CD4-positive, alpha-beta T cell (primary cell): ENCODE data around the gene UNC79. TPM values are rescaled to one million over a fixed set of nuclear protein-coding genes. Genes with fewer than 3 reads are reported as not detected.

Experiments
- ATAC-seq: fragments of 200-7000 bp; cut with Tn5 transposase; one replicate; pipeline ENCODE4 v1.10.0; 2022; ENCODE audit warnings: mild to moderate bottlenecking; ENCODE audit not compliant: poor library complexity
- CTCF ChIA-PET: fragments of 350-600 bp; sonication (Branson Sonifier 250); formaldehyde crosslinking; loops from one replicate; lab custom pipeline; 2021; ENCODE audit warnings: antibody characterized with exemption, inconsistent platforms; lab: Charles Lee
- POLR2A ChIA-PET: fragments of 350-600 bp; sonication (Branson Sonifier 250); formaldehyde crosslinking; loops from one replicate; lab custom pipeline; 2021; ENCODE audit warnings: antibody characterized with exemption, inconsistent platforms; lab: Charles Lee
- DNase-seq, 14 experiments: peaks; one replicate each; pipeline ENCODE4 v3.0.0-alpha.2; 2013 to 2020; ENCODE audit warnings: mixed read lengths in 2 of 14
- H3K27ac ChIP-seq, 2 donors: one replicate each; pipeline versions ENCODE4 v1.5.1 to v1.7.0; 2013; ENCODE audit warnings: low read length in 2 of 2, low read depth in 1 of 2, mild to moderate bottlenecking in 1 of 2
- H3K27me3 ChIP-seq, 2 experiments: 1 replicate in 1 of 2; 2 replicates in 1 of 2; pipeline versions ENCODE4 v1.6.1 to v1.7.0; 2013; ENCODE audit warnings: low read length in 2 of 2, control low read depth in 1 of 2, mild to moderate bottlenecking in 1 of 2, moderate library complexity in 1 of 2; ENCODE audit not compliant: insufficient read depth in 2 of 2, control insufficient read depth in 1 of 2
- H3K36me3 ChIP-seq: one replicate; pipeline ENCODE4 v1.6.1; 2013; ENCODE audit warnings: low read length, control low read depth; ENCODE audit not compliant: insufficient read depth
- H3K4me1 ChIP-seq: one replicate; pipeline ENCODE4 v1.6.1; 2013; ENCODE audit warnings: low read length, control low read depth; ENCODE audit not compliant: insufficient read depth
- H3K4me3 ChIP-seq: one replicate; pipeline ENCODE4 v1.5.1; 2013; ENCODE audit warnings: mild to moderate bottlenecking, low read length, moderate library complexity
- H3K9me3 ChIP-seq, 2 experiments: 1 replicate in 1 of 2; 2 replicates in 1 of 2; pipeline versions ENCODE4 v1.6.1 to v1.7.0; 2013; ENCODE audit warnings: low read length in 2 of 2, mild to moderate bottlenecking in 2 of 2, control low read depth in 1 of 2, moderate library complexity in 1 of 2; ENCODE audit not compliant: control insufficient read depth in 1 of 2, insufficient read depth in 1 of 2
- H3K27ac Mint-ChIP-seq: one replicate; pipeline ENCODE4 v1.8.0; 2020; ENCODE audit warnings: mixed read lengths
- H3K27me3 Mint-ChIP-seq: one replicate; pipeline ENCODE4 v1.8.0; 2021; ENCODE audit warnings: mixed read lengths
- H3K36me3 Mint-ChIP-seq: one replicate; pipeline ENCODE4 v1.8.0; 2021; ENCODE audit warnings: low read depth, mixed read lengths
- H3K4me1 Mint-ChIP-seq: one replicate; pipeline ENCODE4 v1.8.0; 2021; ENCODE audit warnings: low read depth, mixed read lengths
- H3K4me3 Mint-ChIP-seq: one replicate; pipeline ENCODE4 v1.8.0; 2020; ENCODE audit warnings: mild to moderate bottlenecking, mixed read lengths
- H3K9me3 Mint-ChIP-seq: one replicate; pipeline ENCODE4 v1.8.0; 2020; ENCODE audit warnings: mixed read lengths
- CTCF ChIP-seq: fragments of 200-600 bp; IDR thresholded peaks from one replicate; pipeline ENCODE4 v1.8.0; 2022; ENCODE audit warnings: antibody characterized with exemption, mild to moderate bottlenecking
- intact Hi-C, 2 experiments: fragments of 100-400 bp; cut with DNase I in 1 of 2; cut with micrococcal nuclease in 1 of 2; formaldehyde crosslinking; loops; one replicate each; pipeline versions ENCODE4 v1.15.1 to v1.9.0; 2023 to 2025; cut with DNase I, micrococcal nuclease
- total RNA-seq, 174 experiments: library from RNA in 2 of 174; stranded (reverse) in 2 of 174; gene quantifications; one replicate each; pipeline ENCODE4 v1.2.3 and lab custom pipeline; 2021 to 2026

The UNC79 gene
- total RNA-seq, 2 experiments from 2014 or later: not detected

- no peaks in the 10 kb centered on the region for H3K36me3 ChIP-seq
- DNase-seq: no peak
- ChIA-PET CTCF (no interaction called here), POLR2A (no interaction called here)
- H3K4me1 Mint-ChIP-seq: no peaks in the 10 kb centered on the region
- H3K27me3 ChIP-seq: no peaks in the 10 kb centered on the region
- no peak for TF ChIP-seq CTCF
- H3K9me3 ChIP-seq: no peaks in the 10 kb centered on the region
- no peak overlapping the region for H3K27ac ChIP-seq
- H3K4me3 Mint-ChIP-seq: no peak overlapping the region
- ATAC-seq: no peak
- H3K4me1 ChIP-seq: no peaks in the 10 kb centered on the region
- intact Hi-C loops: no loop called here
- H3K27me3 Mint-ChIP-seq: peaks cover 26% of the 10 kb centered on the region
- no peaks in the 10 kb centered on the region for H3K9me3 Mint-ChIP-seq
- H3K4me3 ChIP-seq: no peak overlapping the region
- no peaks in the 10 kb centered on the region for H3K36me3 Mint-ChIP-seq
- no peak overlapping the region for H3K27ac Mint-ChIP-seq
These were observed 251.7 kb downstream of the UNC79 start for GRCh38 chr14:93682459-93682858.

GRCh38 chr14:93683226-93683625 lies 252.5 kb downstream of the UNC79 start:
- Histone ChIP-seq H3K36me3 (no peaks in the 10 kb centered on the region), H3K27me3 (peaks cover 0 to 4% of the 10 kb centered on the region in 2 experiments), H3K4me3 (no peak overlapping the region), H3K4me1 (no peaks in the 10 kb centered on the region), H3K9me3 (no peaks in the 10 kb centered on the region), H3K27ac (no peak overlapping the region)
- H3K4me1 Mint-ChIP-seq: no peaks in the 10 kb centered on the region
- no peak overlapping the region for H3K4me3 Mint-ChIP-seq
- DNase-seq (no peak), ATAC-seq (no peak)
- H3K27me3 Mint-ChIP-seq: peaks cover 34% of the 10 kb centered on the region
- no peaks in the 10 kb centered on the region for H3K9me3 Mint-ChIP-seq
- CTCF ChIA-PET: no interaction called here
- intact Hi-C loops: no loop called here
- no peaks in the 10 kb centered on the region for H3K36me3 Mint-ChIP-seq
- no peak overlapping the region for H3K27ac Mint-ChIP-seq
- TF ChIP-seq CTCF: no peak
- POLR2A ChIA-PET: no interaction called here

- Mint-ChIP-seq H3K4me3 (no peak overlapping the region), H3K4me1 (no peaks in the 10 kb centered on the region), H3K27me3 (peaks cover 48% of the 10 kb centered on the region), H3K9me3 (no peaks in the 10 kb centered on the region), H3K36me3 (no peaks in the 10 kb centered on the region), H3K27ac (no peak overlapping the region)
- ChIA-PET CTCF (no interaction called here), POLR2A (no interaction called here)
- DNase-seq (no peak), ATAC-seq (no peak)
- Histone ChIP-seq H3K36me3 (no peaks in the 10 kb centered on the region), H3K27ac (no peak overlapping the region), H3K27me3 (peaks cover 0 to 8% of the 10 kb centered on the region in 2 experiments), H3K4me1 (no peaks in the 10 kb centered on the region), H3K4me3 (no peak overlapping the region), H3K9me3 (no peaks in the 10 kb centered on the region)
- intact Hi-C loops: no loop called here
- TF ChIP-seq CTCF: no peak
These were observed 254.6 kb downstream of the UNC79 start for GRCh38 chr14:93685121-93685895.
